T1000 (cell line): ENCODE data around the gene XRCC2.
"Not testable (repeated sequence)": the region's sequence is repeated elsewhere in the genome, so short reads cannot be mapped to it uniquely, and the experiment has no call there.

Experiments used
- DNase-seq: peaks from one replicate; lab custom pipeline; 2025; ENCODE audit warnings: mixed read lengths; lab: John Stamatoyannopoulos, UW

Gene XRCC2

DNA sequence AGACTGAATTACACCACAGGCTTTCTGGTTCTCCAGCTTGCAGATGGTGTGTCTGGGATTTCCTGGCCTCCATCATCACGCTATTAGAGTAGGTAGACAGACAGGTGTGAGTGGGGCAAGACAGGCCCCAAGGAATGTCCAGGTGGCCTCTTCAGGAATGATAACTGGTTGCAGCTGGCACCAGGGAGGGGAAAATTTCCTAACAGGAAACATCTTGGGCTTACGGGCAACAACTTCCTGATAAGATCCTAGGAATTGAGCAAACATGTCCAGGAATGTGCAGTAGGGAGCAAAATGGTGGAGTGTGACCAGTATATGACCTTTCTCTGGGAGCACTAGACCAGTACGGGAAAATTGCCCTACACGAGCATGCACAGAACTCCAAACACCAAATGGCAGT, 11.3 kb downstream of the XRCC2 start:
- no peak for DNase-seq

DNA sequence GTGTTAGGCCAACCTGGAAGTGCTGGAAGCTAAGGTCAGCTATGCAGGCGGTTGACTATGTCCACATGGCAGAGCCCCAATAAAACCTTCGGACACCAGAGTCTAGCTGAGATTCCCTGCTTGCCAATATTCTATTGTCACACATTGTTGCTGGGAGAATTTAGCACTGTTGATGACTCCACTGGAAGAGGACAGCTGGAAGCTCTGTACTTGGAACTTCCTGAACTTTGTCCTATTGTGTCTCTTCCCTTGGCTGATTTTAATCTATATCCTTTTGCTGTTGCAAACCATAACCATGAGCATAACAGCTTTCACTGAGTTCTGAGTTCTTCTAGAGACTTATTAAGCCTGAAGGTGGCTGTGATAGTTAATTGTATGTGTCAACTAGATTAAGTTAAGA, 12.0 kb downstream of the XRCC2 start:
- no peak for DNase-seq

DNA sequence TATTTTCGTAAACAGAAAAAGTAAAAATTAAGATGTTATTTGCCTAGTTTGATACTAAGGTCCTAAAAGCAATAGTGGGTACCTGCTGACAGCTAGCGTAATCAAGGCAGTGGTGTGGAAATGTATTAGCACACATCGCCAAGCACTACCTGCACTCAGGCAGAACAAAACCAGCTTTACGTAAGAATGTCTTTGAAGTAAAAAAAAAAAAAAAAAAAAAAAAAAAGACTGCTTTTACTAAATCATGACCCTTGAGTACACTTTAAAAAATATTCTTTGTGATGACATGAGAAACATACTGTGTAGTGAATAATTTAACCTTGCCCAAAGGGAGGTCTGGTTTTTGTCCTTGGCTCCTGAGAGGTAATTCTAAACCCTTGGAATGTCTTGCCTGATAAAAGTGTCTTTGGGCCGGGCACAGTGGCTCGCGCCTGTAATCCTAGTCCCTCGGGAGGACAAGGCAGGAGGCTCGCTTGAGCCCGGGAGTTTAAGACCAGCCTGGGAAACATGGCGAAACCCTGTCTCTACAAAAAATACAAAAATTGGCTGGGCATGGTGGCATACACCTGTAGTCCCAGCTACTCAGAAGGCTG, 12.7 kb downstream of the XRCC2 start:
- no peak for DNase-seq

- DNase-seq, result no peak
Measured at GRCh38 chr7:152661479-152661878, 14.5 kb downstream of the XRCC2 start.

GRCh38 chr7:152660021-152660420, 15.9 kb downstream of the XRCC2 start:
- DNase-seq, result no peak

DNA sequence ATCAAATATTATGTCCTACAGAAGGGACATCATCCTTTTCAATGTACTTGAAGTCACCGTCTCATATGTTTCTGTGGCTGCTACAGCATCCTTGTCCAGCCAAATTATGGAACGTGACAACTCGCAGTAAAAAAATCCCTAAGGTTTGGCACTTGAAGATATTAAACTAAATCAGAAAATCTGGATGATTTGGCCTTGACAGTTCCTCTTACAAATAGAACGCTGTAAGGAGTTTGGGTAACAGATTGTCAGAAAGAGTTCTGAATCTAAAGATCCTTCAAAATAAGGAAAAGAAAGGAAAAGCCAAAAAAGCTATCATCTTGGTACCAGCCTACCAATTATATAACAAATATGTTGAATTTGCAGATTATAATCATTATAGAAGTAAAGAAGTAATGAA, 21.0 kb downstream of the XRCC2 start:
- DNase-seq, result no peak

DNA sequence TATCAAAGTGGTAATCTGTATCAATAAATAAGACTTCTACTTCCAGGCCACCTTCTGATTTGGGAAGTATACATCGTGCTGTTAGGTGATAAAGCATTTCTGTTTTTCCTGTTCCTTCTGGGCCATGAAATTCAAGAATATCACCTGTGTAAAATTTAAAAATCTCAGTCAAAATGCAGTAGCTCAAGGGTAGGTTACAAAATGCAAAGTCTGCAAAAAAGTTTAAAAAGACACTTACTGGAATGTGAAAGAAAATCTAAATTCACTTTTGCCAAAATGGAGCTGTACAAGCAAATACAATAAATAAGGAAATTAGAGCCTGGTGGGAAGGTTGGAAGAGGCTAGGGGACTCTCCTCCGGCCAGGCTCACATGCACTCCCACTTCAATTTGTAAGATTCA, 26.7 kb downstream of the XRCC2 start:
- DNase-seq, result no peak

- no peak for DNase-seq
Measured at GRCh38 chr7:152647009-152647408, 28.9 kb downstream of the XRCC2 start.

DNA sequence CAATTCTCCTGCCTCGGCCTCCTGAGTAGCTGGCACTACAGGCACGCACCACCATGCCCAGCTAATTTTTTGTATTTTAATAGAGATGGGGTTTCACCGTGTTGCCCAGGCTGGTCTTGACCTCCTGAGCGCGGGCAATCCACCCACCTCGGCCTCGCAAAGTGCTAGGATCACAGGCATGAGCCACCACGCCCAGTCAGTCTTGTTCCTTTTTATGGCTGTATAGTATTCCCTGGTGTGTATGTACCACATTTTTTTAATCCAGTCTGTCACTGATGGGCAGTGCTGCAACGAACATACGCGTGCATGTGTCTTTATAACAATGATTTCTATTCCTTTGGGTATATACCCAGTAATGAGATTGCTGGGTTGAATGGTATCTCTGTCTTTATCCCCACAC, 29.4 kb downstream of the XRCC2 start:
- not testable (repeated sequence) for DNase-seq

DNA sequence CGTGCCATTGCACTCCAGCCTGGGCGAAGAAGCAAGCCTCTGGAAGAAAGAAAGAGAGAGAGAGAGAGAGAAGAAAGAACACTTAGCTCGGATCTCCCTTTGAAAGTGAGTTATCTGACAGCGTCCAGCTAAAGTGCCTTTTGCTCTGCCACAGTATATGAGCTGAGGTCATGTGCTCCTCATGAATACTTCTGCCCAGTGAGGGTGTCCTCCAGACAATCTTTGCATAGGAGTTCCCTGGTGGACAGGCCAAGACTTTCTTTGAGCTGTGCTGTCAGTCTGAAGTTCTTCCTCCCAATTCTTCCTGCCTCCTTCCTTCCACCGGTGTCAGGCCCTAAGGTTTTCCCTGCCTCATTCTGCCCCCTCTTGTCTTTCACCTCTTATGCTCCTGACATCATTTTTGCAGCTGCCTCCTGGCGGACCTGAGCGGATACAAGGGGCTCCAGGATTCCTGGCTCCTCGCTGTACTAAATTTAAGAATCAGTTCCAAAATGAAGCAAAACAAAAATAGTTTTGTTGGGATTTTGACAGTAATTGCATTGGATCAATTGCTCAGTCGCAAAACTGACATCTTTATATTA, 31.9 kb downstream of the XRCC2 start:
- DNase-seq, result no peak

DNA sequence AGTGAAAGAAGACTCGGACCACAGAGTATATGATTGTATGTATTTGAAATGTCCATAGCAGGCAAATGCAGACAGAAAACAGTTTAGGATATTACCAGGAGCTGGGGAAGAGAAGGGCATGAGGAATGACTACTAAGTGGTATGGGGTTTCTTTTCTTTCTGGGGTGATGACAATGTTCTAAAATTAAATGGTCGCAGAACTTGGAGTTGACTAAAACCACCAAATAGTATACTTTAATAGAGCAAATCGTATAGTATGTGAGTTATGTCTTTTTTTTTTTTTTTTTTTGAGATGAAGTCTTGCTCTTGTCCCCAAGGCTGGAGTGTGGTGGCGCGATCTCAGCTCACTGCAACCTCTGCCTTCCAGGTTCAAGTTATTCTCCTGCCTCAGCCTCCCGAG, 34.6 kb downstream of the XRCC2 start:
- DNase-seq, result no peak

GRCh38 chr7:152640829-152641228, 35.1 kb downstream of the XRCC2 start:
- DNase-seq, result no peak

GRCh38 chr7:152637920-152638580, 37.9 kb downstream of the XRCC2 start:
- DNase-seq, result no peak

DNA sequence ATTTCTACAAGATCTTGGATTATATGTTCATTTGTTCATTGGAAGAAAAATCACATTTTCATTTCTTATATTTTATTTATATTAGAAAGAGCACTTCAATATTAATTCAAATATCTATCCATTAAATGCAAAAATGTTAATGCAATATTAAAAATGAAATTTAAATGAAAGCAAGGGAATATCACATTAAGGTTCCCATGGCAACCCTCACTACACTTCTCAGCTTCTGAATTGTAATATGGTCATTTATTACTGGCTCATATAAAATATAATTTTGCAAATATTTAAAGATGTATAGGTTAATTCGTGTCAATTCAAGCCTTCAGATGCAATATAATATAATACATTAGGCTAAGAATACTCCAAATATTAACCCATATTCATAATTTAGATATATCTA, 38.8 kb downstream of the XRCC2 start:
- no peak for DNase-seq

GRCh38 chr7:152636441-152636840, 39.5 kb downstream of the XRCC2 start:
- DNase-seq, result no peak

GRCh38 chr7:152633504-152633903, 42.4 kb downstream of the XRCC2 start:
- no peak for DNase-seq

GRCh38 chr7:152633072-152633471, 42.9 kb downstream of the XRCC2 start:
- no peak for DNase-seq

- DNase-seq, result not testable (repeated sequence)
Measured at GRCh38 chr7:152628772-152629171, 47.2 kb downstream of the XRCC2 start.

- DNase-seq, result no peak
Measured at GRCh38 chr7:152624228-152624627, 51.7 kb downstream of the XRCC2 start.

DNA sequence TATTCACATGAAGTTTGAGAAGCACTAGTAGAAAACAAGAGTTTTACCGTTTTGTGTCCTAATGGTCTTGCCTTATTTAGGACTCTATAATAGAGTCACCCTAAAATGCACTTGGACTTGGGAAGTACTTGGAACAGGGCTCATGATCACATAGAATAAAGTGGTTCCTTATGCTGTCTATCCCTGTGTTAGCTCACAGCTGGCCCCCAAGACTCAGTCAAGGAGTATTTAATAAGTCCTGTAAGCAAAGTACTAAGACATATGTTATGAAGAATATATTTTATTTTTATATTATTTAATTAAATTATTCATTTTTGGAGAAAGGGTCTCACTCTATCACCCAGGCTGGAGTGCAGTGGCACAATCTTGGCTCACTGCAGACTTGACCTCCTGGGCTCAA, 54.5 kb downstream of the XRCC2 start:
- no peak for DNase-seq

GRCh38 chr7:152619027-152619739, 56.8 kb downstream of the XRCC2 start:
- no peak for DNase-seq

DNA sequence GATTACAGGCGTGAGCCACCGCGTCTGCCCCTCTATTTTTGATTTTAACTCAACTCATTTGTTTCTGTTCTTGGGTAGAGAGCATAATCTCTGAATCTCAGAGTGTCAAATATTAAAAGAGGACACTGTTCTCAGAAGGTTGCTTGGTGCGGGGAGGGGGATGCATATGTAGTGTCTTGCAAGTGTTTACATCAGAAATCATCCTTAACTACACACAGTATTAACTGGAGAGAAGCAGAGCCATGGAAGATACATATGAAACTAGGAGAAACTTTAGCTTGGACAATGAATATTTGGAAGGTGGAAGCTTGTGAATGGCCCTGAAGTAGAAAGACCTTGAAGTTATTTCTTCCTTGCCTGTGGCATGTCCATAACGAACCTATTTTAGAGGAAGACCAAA, 57.5 kb downstream of the XRCC2 start:
- no peak for DNase-seq

DNA sequence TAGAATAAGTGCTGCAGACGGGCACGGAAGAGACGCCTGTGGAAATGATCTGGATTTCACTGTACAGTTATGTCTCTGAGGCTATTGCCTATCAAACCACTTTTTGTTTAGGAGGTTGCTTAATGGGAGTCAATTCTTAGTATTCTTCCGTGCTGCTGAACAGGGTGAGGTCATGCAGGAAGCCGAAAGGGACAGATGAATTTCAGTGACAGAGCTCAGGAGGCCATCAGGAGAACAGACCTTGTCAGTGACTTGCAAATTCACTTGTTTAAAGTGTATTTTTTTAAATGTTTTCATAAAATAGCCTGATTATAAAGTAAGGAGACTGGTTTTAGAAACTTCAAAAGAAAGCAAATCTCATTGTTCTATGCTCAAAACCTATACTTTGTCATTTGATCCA, 58.9 kb downstream of the XRCC2 start:
- DNase-seq, result no peak
